LHCN-M2 (cell line): ENCODE measurements around the gene NUDT16. TPM values are rescaled to one million over a fixed set of nuclear protein-coding genes. Genes with fewer than 3 reads are reported as not detected.
A peak's percentile ranks its signal among the peaks of the same experiment; 100 is the strongest.

Experiments used
- DNase-seq: peaks from one replicate; pipeline ENCODE4 v3.0.0-alpha.2; 2012; ENCODE audit warnings: low read depth
- total RNA-seq: library from RNA; depleted of rRNA; stranded (reverse); fragments of >200 nt; gene quantifications from 2 replicates; pipeline ENCODE4 v1.2.3, GENCODE V29; 2014

NUDT16 gene
- total RNA-seq, 1 experiment from 2014 or later: 15.0 TPM

DNA sequence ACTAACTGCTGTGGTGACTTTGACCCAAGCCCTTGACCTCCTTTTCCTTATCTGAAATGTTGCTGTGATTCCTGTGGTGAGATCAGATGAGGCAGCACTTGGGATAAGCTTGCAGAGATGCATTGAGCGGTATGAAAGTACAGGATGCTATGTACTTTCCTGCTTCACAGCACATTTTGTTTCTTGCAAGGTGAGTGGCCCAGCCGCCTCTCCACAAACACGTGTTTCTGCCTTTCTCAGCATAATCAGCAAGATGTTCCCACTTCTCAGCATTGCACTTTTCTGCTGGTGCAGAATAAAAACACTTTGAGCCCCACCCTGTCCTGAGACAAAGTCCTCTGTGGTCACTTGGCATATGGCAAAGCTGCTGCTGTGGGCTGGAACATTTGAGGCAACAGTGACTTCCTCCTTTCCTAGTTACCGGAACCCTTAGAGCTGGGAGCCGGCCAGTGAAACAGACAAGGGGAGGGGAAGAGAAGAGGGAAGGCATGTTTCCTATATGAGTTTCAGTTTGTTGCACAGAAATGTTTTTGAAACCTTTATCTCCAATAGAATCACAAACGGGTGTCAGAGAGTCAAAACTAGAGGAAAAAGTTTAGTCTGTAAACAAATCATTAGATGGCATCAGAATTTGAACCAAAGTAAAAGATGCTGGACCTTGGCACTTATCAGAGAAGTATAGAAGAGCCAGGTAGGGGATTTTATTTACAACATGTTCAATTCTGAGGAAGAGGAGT lies 5.0 kb downstream of the NUDT16 start:
- DNase-seq: peak; percentile 24

DNA sequence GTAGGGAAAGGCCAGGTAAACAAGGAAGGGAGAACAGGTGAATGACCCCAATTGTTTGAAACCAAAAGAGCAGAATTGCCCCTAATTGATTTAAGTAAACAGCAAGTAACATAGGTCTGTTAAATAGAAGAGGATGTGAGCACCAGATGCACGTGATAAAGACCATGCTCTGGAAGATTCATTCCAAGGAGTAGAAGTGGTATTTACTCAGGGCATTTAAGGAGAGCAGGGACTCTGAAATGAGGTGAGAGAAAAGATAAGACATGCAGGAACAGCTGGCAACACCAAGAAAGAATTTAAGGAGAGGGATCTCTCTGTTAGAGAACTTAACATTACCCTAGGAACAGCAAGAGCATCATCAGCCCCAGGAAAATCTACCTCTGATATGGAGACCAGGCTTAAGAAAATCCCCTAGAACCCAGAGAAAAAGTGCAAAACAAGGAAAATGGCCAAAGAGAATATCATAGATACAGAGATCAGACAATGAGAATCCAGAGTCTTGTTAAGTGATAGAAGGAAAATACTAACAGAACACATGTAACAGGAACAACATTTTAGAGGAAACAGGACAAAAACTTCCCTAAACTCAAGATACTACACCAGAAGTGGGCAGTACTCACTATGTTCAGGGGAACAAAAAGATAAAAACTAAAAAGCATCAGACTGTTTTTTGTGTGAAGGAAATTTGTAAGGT lies 6.4 kb downstream of the NUDT16 start:
- DNase-seq: peak; percentile 13

DNA sequence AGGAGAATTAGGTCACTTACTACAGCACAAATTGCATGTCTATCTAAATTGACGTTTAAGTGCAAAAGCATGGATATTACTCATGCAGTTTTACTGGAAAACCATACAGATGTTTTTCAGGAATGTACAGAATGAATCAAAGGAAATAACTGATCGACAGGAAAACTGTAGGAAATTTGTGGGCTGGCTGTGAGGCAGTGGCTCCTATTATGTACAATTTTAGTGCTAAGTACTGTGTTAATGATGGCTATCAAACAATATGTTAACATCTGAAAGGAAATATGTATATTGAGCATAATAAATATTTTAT lies 6.9 kb downstream of the NUDT16 start:
- DNase-seq: peak; percentile 12

DNA sequence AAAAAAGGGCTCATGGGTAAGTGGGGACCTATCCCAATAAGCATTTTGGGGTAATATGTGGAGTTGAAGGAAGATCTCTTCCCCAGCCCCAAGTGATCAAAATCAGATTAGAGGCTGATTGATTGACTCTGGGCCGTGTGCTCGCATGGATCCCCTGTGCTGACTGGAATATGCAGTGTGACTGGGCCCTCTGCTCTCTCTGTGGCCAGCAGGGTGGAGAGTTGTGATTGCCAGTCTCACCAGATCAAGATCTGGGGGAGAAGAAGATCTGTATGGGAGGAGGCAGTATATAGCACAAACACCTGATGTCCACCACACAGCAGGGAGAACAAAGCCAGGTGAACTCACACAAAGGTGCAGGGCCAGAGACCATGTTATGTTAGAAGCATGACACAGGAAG lies 8.8 kb downstream of the NUDT16 start:
- DNase-seq: no peak

DNA sequence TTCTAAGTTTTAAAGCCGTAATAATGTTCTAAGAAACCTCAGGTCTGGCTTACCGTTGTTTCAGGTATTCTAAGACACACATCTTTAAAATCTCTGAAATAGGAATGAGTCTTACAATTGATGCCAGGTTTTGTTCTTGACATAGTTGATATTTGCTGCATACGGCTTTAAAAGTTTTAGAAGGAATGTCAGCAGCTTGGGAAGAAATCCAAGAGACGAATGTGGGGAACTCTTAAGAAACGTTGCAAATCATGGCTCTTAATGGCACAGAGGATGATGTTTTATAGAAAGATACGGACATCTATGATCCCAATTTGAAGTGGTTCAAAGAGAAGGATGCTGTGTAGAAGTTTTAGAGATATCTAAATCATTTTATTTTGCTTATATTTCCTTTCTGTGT lies 11.5 kb downstream of the NUDT16 start:
- DNase-seq: no peak

DNA sequence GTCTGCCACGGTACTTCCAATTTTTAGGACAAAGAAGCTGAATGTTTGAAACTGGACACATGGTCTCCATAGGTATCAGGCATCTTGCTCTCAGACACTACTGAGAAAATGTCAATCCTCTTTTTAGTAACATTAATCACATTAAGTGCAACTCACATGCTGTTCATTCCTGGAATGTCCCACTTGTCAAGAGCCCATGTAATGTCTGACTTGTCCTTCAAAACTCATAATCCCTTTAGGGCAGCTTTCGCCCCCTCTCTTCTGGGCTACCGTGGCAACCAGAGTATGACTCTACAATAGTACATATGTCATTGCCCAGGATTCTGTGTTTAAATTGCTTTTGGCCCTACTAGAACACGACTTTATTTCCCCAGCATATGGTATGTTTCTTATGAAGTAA lies 12.3 kb downstream of the NUDT16 start:
- DNase-seq: no peak

DNA sequence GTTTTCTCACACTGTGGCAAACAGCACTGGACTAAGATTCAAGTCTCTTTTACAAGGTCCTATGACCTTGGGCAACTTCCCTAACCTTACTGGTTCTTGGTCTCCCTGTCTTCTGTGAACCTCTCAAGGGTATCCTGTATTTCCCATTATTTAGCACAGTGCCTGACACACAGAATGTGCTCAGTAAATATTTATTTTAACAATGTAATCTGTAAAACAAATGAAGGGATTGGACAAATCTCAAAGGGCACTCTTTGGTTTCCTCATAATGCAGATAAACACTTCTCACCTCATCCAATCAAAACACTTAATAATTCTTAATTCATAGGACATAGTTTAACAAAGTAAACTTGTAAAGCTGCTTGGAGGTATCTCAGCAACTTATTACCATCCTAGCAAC lies 12.8 kb downstream of the NUDT16 start:
- DNase-seq: no peak

DNA sequence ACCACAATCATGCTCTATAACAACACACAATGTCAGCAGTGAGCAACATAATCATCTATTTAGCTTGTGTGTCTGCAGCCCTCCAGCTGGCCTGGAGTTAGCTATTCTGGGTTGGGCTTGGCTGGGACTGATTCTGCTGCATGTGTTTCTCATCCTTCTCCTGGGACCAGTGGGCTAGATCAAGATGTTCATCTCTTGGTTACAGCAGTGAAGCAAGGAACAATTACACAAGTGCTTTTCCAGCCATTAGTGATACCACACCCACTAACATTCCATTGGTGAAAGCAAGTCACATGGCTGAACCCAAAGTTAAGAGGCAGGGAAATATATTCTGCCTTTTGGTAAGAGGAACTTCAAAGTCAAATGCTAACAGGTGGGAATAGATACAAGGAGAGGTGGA lies 14.6 kb downstream of the NUDT16 start:
- peak; percentile 58 for DNase-seq

DNA sequence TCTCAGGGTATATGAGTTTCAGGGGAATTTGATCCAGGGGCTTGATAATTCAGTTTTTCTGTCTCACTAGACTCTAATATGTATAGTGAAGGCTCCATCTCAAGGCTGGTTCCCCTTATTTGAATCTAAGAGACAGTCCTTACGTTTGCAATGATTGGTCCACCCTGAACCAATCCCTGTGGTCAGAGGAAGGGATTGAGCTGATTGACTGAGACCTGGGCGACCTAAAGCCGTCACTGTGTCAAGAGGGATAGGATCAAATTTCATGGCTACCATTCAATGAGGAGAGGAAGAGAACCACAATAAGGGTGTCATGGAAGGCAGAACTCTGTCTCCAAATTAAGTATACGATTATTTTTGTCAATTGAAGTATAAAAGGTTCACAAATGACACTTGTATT lies 16.3 kb downstream of the NUDT16 start:
- no peak for DNase-seq

DNA sequence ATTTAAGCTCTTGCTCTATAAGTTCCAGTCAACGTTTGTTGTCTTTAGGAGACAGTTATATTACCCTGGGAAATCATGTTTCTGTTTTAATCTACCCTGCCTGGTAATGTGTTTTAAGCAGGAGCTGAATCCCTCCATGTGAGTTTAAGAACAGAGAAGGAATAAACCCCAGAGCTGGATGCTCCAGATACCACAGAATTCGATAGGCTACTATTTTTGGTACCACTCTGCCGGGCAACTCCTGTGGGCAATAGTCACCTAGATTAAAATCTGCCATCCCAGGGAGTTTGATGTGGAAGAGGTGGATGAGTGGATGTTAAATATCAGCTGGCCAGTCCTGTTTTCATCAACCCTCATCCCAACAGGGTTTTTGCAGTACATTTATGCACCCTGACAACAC lies 20.4 kb downstream of the NUDT16 start:
- DNase-seq: no peak

DNA sequence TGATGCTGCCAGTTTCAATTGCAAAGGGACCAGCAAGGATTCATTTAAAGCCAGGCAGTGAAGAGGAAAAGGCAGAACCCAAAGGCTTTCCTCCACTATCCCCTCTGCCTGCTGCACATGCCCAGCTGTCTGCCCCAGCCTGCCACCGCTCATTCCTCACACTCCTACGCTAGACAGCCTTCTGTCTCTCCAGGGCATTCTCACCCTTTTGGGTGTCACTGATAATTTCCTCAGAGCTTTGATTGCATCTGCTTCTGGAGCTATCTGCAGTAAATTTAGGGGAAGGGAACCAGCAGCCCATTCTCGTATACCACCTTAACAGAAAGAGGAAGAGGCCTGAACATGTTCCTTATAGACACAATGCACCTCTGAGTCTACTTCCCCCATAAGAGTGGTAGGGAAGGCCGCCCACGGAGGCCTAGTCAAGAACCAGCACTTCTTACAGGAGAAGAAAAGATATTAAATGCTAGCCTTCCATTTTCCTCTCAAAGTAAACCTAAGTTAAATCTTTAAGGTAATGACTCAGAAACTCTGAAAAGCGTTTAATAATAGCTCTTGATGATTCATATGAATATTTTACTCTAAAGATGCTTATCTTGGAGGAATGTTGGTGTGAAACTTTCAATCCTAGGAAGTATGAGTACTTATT lies 20.9 kb downstream of the NUDT16 start:
- peak; percentile 38 for DNase-seq

DNA sequence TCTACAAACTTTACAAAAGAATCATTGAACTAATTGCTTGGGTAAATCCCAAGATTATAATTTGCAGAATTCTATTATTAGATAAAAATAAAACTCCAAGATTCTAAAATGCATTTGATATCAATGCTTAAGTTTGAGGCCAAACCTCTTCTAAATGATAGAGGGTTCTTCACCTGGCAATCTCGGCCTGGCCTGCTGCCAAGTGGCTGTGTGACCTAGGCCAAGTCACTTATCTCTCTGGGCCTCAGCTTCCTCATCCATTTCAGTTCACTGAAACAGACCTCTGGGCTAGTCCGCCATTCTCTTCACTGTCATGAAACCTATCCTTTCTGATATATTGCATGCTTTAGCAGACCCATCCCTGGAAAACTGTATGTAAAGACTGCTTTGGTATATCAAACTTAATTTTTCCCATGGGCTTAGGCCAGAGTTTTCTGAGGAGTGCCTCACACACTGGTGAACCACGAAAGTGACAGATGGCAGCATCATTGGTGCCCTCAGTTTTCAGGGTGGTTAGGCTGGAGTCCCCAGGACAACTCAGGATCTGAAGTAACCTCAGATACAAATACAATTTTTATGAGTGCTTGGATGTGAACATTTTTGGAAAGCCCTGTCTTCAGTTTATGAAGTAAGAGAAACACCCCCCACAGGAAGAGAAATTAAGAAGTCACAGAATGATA lies 21.8 kb downstream of the NUDT16 start:
- peak; percentile 37 for DNase-seq

DNA sequence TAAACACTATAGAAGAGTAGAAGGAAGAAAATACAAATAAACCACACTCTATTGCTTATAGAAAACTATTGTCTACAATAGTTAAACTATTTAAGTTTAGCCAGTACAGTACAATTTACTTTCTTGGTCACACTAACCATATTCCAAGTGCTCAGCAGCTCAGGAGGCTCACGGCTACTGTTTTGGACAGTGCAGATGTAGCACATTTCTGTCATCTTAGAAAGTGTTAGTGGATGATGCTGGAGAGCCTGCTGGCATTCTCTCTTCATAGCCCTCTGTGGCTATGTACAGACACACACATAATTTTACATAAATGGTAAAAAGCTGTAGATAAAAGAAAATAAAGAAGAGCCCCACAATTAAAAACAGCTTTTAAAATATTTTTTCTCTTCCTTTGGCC lies 23.8 kb downstream of the NUDT16 start:
- no peak for DNase-seq

DNA sequence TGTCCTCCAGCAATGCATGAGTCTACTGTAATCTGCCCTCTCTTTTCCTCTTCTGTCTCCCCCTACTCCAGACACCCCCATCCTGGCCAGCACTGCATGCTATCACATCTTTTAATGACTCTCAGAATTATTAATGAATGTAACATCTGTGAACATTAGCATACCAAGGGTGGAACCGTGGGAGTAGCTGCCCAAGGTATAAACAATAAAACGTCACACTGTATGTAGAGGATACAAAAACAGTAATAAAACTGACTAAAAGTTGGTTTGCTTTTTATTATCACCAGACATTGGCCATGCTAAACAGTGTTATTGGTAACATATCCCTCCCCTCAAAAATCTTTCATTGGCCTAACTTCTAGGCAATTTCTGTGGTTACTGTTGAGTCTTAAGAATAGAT lies 24.7 kb downstream of the NUDT16 start:
- no peak for DNase-seq

DNA sequence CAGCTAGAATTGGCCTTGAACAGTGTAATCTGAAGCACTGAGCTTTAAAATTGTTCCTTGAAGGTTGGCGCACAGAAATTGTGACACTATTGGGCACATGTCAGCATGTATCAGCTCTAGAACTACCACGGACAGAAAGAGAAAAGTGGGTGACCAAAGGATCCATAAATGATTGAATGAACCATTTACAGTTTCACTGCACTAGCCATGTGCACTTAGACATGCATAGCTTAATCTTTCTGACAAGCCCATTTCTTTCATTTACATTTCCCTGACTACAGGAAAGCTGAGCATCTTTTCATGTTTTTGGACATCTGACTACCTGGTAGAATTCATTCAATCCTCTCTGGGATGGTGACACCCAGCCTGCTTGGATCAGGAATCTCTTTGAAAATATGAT lies 36.2 kb downstream of the NUDT16 start:
- DNase-seq: no peak

DNA sequence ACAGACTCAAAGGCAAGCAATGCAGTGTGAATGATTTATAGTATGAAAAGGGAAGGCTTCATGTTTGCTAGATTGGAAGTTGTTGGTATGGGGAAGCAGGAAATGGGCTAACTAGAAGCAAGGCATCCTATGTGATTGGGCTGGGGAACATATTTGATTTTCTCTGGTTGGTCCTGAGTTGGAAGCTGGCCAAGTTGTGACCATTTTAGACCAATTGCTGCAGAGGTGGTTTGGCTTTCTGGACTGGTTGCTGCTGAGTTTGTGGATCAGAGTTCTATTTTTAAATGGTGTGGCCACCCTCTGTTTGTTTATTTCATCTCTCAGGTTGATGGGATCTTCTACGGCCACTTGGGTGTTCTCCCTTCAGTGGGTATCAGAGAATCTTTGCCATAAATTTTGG lies 39.7 kb downstream of the NUDT16 start:
- no peak for DNase-seq

DNA sequence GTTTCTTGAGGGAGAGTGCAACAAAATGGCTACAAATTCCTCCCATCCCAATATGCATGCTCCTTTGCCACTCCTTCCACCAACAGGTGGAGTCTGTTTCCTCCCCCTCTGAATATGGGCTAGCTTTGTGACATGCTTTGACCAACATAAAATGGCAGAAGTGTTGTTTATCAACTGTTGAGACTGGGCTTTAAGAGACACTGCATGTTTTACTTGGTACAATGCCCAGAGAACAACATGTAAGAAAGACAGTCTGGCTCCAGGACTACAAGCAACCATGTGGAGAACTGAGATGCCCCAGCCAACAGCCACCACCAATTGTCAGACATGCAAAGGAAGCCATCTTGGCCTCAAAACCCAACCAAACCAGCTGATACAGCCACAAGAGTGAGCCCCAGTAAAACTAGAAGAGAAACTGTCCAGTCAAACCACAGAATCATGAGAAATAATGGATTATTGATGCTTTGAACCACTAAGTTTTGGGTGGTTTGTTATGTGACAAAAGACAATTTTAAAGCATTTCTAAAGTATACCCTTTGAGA lies 40.5 kb downstream of the NUDT16 start:
- DNase-seq: peak; percentile 7

DNA sequence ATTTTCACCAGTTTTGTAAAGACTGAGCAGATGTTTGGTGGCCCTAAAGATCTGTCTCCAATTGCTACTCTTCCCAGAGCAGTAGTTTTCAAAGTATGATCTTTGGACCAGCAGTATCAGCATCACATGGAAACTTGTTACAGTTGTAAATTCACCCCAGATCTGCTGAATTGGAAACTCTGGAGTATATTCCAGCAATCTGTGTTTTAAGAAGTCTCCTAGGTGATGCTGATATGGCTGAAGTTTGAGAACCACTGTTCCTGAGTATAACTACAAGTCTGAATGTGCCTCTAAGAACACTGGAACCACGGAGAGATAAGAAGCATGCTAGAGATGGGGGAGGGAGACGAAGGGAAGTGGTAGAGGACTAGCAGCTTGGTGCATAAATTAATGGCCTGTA lies 45.7 kb downstream of the NUDT16 start:
- DNase-seq: no peak

DNA sequence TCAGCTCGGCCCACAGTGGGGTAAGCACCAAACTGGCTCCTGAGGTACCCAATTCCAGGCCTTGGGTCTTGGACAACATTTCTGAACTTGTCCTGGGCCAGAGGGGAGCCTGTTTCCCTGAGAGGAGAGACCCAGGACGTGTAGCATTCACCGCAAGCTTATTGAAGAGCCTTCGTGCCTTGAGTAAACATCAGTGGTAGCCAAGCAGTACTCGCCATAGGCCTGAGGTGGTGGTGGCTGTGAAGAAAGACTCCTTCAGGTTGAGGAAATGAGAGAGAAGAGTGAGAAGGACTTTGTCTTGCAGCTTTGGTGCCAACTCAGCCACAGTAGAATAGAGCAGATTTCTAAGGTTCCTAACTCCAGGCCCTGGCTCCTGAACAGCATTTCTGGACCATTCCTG lies 50.2 kb downstream of the NUDT16 start:
- no peak for DNase-seq

DNA sequence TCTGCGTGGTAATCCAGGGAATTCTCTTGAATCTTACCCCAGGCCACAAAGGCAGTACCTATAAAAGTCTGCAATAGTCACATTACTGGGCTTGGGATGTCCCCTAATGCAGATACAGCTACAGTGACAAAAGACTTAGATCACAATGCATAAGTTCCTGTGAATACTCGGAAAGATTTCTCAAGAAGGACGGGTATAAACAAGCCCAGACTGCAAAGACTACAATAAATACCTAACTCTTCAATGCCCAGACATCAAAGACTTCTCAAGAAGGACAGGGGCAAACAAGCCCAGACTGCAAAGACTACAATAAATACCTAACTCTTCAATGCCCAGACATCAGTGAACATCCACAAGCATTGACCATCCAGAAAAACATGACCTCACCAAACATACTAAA lies 50.9 kb downstream of the NUDT16 start:
- DNase-seq: no peak

DNA sequence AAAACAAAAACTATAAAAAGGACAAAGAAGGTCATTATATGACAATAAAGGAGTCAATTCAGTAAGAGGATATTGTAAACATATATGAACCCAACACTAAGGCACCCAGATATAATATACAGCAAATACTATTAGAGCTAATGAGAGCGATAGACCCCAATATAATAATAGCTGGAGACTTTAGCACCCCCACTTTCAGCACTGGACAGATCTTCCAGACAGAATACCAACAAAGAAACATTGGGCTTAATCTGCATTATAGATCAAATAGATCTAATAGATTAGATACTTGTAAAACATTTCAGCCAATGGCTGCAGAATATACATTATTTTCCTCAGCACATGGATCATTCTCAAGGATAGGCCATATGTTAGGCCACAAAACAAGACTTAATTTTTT lies 53.4 kb downstream of the NUDT16 start:
- DNase-seq: no peak
